Activated B cell treated with CpG ODN at 0.5 μM for 24 hours (primary cell): ENCODE data around the gene DPPA4. TPM values are rescaled to one million over a fixed set of nuclear protein-coding genes. Genes with fewer than 3 reads are reported as not detected.

ENCODE experiments used
- ATAC-seq: fragments of 200-7000 bp; cut with Tn5 transposase; one replicate; pipeline ENCODE4 v1.10.0; 2021; ENCODE audit warnings: low read depth, mild to moderate bottlenecking, moderate library complexity
- CTCF ChIA-PET: fragments of 350-600 bp; sonication (Branson Sonifier 250); formaldehyde crosslinking; loops from one replicate; lab custom pipeline; 2021; ENCODE audit warnings: antibody characterized with exemption; lab: Charles Lee
- POLR2A ChIA-PET: fragments of 350-600 bp; sonication (Branson Sonifier 250); formaldehyde crosslinking; loops from one replicate; lab custom pipeline; 2021; ENCODE audit warnings: antibody characterized with exemption; lab: Charles Lee
- DNase-seq: peaks from one replicate; pipeline ENCODE4 v3.0.0; 2022
- H3K27ac Mint-ChIP-seq: one replicate; pipeline ENCODE4 v1.8.0; 2020; ENCODE audit warnings: mixed read lengths
- H3K27me3 Mint-ChIP-seq: one replicate; pipeline ENCODE4 v1.8.0; 2021; ENCODE audit warnings: mixed read lengths
- H3K36me3 Mint-ChIP-seq: one replicate; pipeline ENCODE4 v1.8.0; 2021; ENCODE audit warnings: low read depth, mixed read lengths
- H3K4me1 Mint-ChIP-seq: one replicate; pipeline ENCODE4 v1.8.0; 2021; ENCODE audit warnings: mixed read lengths
- H3K4me3 Mint-ChIP-seq: one replicate; pipeline ENCODE4 v1.8.0; 2020; ENCODE audit warnings: mild to moderate bottlenecking, mixed read lengths
- H3K9me3 Mint-ChIP-seq: one replicate; pipeline ENCODE4 v1.8.0; 2020; ENCODE audit warnings: mixed read lengths
- CTCF ChIP-seq: fragments of 200-600 bp; IDR thresholded peaks from one replicate; pipeline ENCODE4 v1.8.0; 2022; ENCODE audit warnings: antibody characterized with exemption, mild to moderate bottlenecking
- intact Hi-C: fragments of 100-400 bp; cut with micrococcal nuclease; formaldehyde crosslinking; loops from one replicate; pipeline ENCODE4 v1.15.1; 2024
- total RNA-seq: library from RNA; stranded (reverse); gene quantifications from 2 replicates; pipeline ENCODE4 v1.2.3, GENCODE V29; 2022

The DPPA4 gene
- total RNA-seq, 1 donor from 2014 or later: 5.0 TPM

DNA sequence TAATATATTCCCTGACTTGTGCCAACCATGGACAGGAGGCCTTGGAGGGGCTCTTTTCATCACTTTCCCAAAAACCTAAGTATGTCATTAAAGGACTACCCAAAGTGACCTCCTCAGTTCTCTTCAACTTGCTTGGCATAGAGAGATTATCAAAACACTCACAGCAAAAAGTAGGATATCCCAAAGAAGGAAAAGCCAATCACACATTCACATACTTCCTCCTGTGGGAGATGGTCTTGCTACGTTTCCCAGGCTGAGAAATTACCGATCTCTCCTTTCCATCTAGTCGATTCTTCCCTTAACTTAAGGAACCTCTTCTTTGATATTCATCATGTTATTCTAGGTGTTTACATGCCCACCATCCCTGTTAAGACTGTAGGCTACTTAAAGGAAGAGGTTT is 9.1 kb downstream of the DPPA4 start:
- no peak overlapping the region for H3K27ac Mint-ChIP-seq
- DNase-seq (no peak), ATAC-seq (no peak)
- no peak for TF ChIP-seq CTCF
- no peaks in the 10 kb centered on the region for H3K27me3 Mint-ChIP-seq
- no peaks in the 10 kb centered on the region for H3K4me1 Mint-ChIP-seq
- intact Hi-C loops: no loop called here
- no peak overlapping the region for H3K4me3 Mint-ChIP-seq
- H3K9me3 Mint-ChIP-seq: no peaks in the 10 kb centered on the region
- no peaks in the 10 kb centered on the region for H3K36me3 Mint-ChIP-seq
- POLR2A ChIA-PET: no interaction called here
- CTCF ChIA-PET: no interaction called here

DNA sequence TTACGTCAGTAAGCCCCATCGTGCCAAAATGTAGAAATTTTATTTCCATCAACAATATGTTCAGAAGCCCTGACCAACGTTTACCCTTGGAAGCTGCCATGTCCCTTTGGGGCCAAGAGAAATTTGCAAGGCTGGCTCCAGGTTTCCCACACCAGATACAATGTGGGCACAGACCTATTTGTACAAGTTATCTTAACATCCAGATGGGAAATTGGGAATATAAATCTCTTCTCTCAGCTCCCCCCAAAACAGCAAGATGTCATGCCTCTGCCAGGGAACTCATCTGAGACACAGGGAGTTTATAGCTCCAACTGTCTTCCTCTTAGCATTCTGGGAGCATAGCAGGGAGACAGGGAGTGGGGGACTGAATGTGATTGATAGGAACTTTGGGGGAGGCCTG is 11.7 kb downstream of the DPPA4 start:
- intact Hi-C loops: no loop called here
- Mint-ChIP-seq H3K27me3 (no peaks in the 10 kb centered on the region), H3K36me3 (no peaks in the 10 kb centered on the region), H3K4me1 (no peaks in the 10 kb centered on the region), H3K4me3 (no peak overlapping the region), H3K9me3 (no peaks in the 10 kb centered on the region), H3K27ac (no peak overlapping the region)
- POLR2A ChIA-PET: no interaction called here
- ATAC-seq (no peak), DNase-seq (no peak)
- CTCF ChIA-PET: no interaction called here
- TF ChIP-seq CTCF: no peak

DNA sequence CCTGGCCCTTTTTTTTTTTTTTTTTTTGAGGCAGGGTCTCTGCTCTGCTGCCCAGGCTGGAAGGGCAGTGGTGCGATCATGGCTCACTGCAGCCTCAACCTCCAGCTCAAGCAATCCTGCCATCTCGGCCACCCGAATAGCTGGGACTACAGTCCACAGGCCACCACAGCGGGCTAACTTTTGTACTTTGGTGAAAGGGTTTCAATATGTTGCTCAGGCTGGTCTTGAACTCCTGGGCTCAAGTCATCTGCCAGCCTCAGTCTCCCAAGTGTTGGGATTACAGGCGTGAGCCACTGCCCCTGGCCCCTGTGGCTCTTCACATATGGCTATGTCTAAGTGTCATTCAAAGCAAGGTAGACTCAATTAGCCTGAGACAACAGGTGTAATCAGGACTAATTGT is 12.2 kb downstream of the DPPA4 start:
- intact Hi-C loops: no loop called here
- no peak for ATAC-seq
- POLR2A ChIA-PET: no interaction called here
- no peaks in the 10 kb centered on the region for H3K36me3 Mint-ChIP-seq
- no peaks in the 10 kb centered on the region for H3K4me1 Mint-ChIP-seq
- no peak overlapping the region for H3K27ac Mint-ChIP-seq
- H3K4me3 Mint-ChIP-seq: no peak overlapping the region
- H3K9me3 Mint-ChIP-seq: no peaks in the 10 kb centered on the region
- DNase-seq: no peak
- CTCF ChIA-PET: no interaction called here
- no peaks in the 10 kb centered on the region for H3K27me3 Mint-ChIP-seq
- TF ChIP-seq CTCF: no peak

DNA sequence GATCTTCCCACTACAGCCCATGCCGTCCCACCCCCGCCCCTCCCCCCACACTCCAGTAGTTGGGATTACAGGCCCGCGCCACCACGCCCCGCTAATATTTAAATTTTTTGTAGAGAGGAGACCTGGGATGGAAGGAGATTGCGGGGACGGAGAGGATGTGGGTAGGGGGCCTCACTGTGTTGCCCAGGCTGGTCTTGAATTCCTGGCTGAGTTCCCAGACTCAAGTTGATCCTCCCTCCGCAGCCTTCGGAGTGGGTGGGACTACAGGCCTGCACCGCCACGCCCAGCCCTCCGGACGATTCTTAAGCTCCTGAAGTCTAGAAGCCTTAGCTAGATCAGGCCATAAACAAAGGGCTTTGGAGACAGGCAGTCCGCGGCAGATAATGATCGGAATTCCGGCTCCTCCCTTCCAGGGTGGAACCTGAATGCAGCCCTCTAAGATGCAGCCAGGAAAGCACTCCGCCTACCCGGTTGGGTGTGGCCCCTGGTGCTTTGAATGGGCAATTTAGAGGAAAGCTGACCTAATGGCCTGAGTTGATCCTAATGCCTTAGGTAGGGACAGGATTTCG is 21.1 kb downstream of the DPPA4 start, which contains the start of gene DPPA2:
Gene DPPA2, minus strand, starts transcription at position 356 of the 569 bp plus-strand sequence. CDS start 1,975 bp downstream, outside the sequence.
- ATAC-seq: no peak
- ChIA-PET CTCF (no interaction called here), POLR2A (no interaction called here)
- no peaks in the 10 kb centered on the region for H3K9me3 Mint-ChIP-seq
- no peak for DNase-seq
- no peaks in the 10 kb centered on the region for H3K36me3 Mint-ChIP-seq
- no peak within 1 kb of the TSS for H3K4me3 Mint-ChIP-seq
- intact Hi-C loops: no loop called here
- no peak for TF ChIP-seq CTCF
- no peaks in the 10 kb centered on the region for H3K4me1 Mint-ChIP-seq
- H3K27me3 Mint-ChIP-seq: no peaks in the 10 kb centered on the region
- H3K27ac Mint-ChIP-seq: no peak within 1 kb of the TSS

DNA sequence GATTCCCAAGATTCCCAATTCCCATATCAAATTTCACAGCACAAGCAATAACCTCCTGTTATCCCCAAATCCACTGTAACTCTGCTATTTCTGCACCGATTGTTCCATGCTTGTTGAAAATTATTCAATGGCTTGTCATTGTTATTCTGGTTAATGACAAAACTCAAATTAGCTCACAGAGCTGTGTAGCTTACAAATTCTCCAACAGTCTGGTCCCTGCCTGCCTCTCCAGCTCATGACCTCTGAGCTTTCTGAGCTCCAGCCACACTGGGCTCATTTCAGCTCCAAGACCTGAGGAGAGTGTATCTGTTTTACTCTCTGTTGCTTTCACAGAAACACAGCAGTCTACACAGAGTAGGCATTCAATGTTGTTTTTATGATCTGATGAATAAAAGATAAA is 24.3 kb downstream of the DPPA4 start:
- ATAC-seq (no peak), DNase-seq (no peak)
- Mint-ChIP-seq H3K36me3 (no peaks in the 10 kb centered on the region), H3K27ac (no peak overlapping the region), H3K27me3 (no peaks in the 10 kb centered on the region), H3K9me3 (peaks cover 2% of the 10 kb centered on the region), H3K4me1 (no peaks in the 10 kb centered on the region), H3K4me3 (no peak overlapping the region)
- CTCF ChIA-PET: no interaction called here
- no peak for TF ChIP-seq CTCF
- POLR2A ChIA-PET: no interaction called here
- intact Hi-C loops: no loop called here
